OCI-LY7 (cell line): ENCODE measurements around the gene SLC25A20. TPM values are rescaled to one million over a fixed set of nuclear protein-coding genes. Genes with fewer than 3 reads are reported as not detected.
"Not testable (repeated sequence)": the region's sequence is repeated elsewhere in the genome, so short reads cannot be mapped to it uniquely, and the experiment has no call there.

Source experiments
- BruUV-seq: library from RNA; stranded (reverse); fragments of 400-500 nt; replicated peaks from 2 replicates; lab custom pipeline; 2021; lab: Mats Ljungman, UMichigan
- CTCF ChIA-PET: fragments of 300-600 bp; sonication (Branson Sonifier 250); formaldehyde crosslinking; loops from one replicate; lab custom pipeline; 2022; ENCODE audit warnings: antibody characterized with exemption; ENCODE audit not compliant: unreplicated experiment; lab: Charles Lee
- POLR2A ChIA-PET: fragments of 300-600 bp; sonication (Branson Sonifier 250); formaldehyde crosslinking; loops from one replicate; lab custom pipeline; 2022; ENCODE audit warnings: antibody characterized with exemption; lab: Charles Lee
- DNase-seq: peaks from one replicate; pipeline ENCODE4 v3.0.0-alpha.2; 2015; ENCODE audit warnings: low spot score
- H2AFZ ChIP-seq: fragments of 200-600 bp; sonication (generic), shearing (Covaris generic); 2 replicates; pipeline ENCODE4 v1.6.1; 2014; ENCODE audit warnings: mild to moderate bottlenecking, antibody characterized with exemption, low read length, moderate library complexity
- H3K27ac ChIP-seq: fragments of 200-600 bp; sonication (generic); 2 replicates; pipeline ENCODE4 v1.5.1; 2014; ENCODE audit warnings: mixed run types, low read depth, mild to moderate bottlenecking, moderate library complexity, low read length, inconsistent platforms; ENCODE audit not compliant: poor library complexity, severe bottlenecking
- H3K36me3 ChIP-seq: fragments of 200-600 bp; sonication (generic); 2 replicates; pipeline ENCODE4 v1.6.1; 2014; ENCODE audit warnings: mild to moderate bottlenecking, antibody characterized with exemption, low read length, moderate library complexity, mixed read lengths; ENCODE audit not compliant: insufficient read depth
- H3K4me1 ChIP-seq: fragments of 200-600 bp; sonication (generic); 2 replicates; pipeline ENCODE4 v1.5.1; 2014; ENCODE audit warnings: mild to moderate bottlenecking, low read length; ENCODE audit not compliant: insufficient read depth, poor library complexity, severe bottlenecking
- H3K4me2 ChIP-seq: fragments of 200-600 bp; sonication (generic); 2 replicates; pipeline ENCODE4 v1.6.1; 2014; ENCODE audit warnings: mild to moderate bottlenecking, low read length
- H3K4me3 ChIP-seq: fragments of 200-600 bp; sonication (generic); 2 replicates; pipeline ENCODE4 v1.5.1; 2014; ENCODE audit warnings: mild to moderate bottlenecking, low read depth, low read length; ENCODE audit not compliant: poor library complexity, severe bottlenecking
- H3K79me2 ChIP-seq: fragments of 200-600 bp; sonication (generic); 2 replicates; pipeline ENCODE4 v1.6.1; 2016; ENCODE audit warnings: low read depth, mild to moderate bottlenecking, low read length, moderate library complexity, mixed read lengths; ENCODE audit not compliant: insufficient read depth
- H3K9me2 ChIP-seq: fragments of 200-600 bp; sonication (generic); 2 replicates; pipeline ENCODE4 v1.6.1; 2016; ENCODE audit warnings: mild to moderate bottlenecking, low read length, mixed read lengths; ENCODE audit not compliant: insufficient read depth
- H3K9me3 ChIP-seq: fragments of 200-600 bp; sonication (generic); 2 replicates; pipeline ENCODE4 v1.6.1; 2014; ENCODE audit warnings: mild to moderate bottlenecking, mixed run types, low read length, mixed read lengths
- H4K20me1 ChIP-seq: fragments of 200-600 bp; sonication (generic); 2 replicates; pipeline ENCODE4 v1.6.1; 2014; ENCODE audit warnings: mild to moderate bottlenecking, antibody characterized with exemption, low read length, moderate library complexity, mixed read lengths; ENCODE audit not compliant: insufficient read depth
- CTCF ChIP-seq: fragments of 200-600 bp; sonication (generic); conservative IDR thresholded peaks from 2 replicates; pipeline ENCODE4 v1.5.1; 2014; ENCODE audit warnings: mild to moderate bottlenecking, antibody characterized with exemption, low read length, moderate library complexity, mixed read lengths
- EZH2phosphoT487 ChIP-seq: fragments of 200-600 bp; sonication (generic); IDR thresholded peaks from 2 replicates; pipeline ENCODE4 v1.6.1; 2018; ENCODE audit warnings: low read depth, borderline replicate concordance, mild to moderate bottlenecking, mixed run types, antibody characterized with exemption, low read length, moderate library complexity, mixed read lengths
- intact Hi-C: fragments of 100-400 bp; cut with micrococcal nuclease; formaldehyde crosslinking; loops from one replicate; pipeline ENCODE4 v1.10.0; 2022; ENCODE audit not compliant: unreplicated experiment
- total RNA-seq, 2 experiments: library from RNA; depleted of rRNA in 1 of 2; stranded (reverse); fragments of >200 nt in 1 of 2; shearing (Covaris generic) in 1 of 2; gene quantifications; 2 replicates each; pipeline ENCODE4 v1.2.3, GENCODE V29; 2014 to 2022

SLC25A20 gene
- total RNA-seq, 2 experiments from 2014 or later: 19.1 to 20.9 TPM

- Histone ChIP-seq H3K9me3 (no peaks in the 10 kb centered on the region), H3K27ac (no peak overlapping the region), H2AFZ (no peak overlapping the region), H3K4me3 (no peak overlapping the region), H3K9me2 (no peaks in the 10 kb centered on the region), H4K20me1 (no peaks in the 10 kb centered on the region), H3K4me1 (no peaks in the 10 kb centered on the region), H3K36me3 (no peaks in the 10 kb centered on the region), H3K79me2 (no peaks in the 10 kb centered on the region), H3K4me2 (no peak overlapping the region)
- DNase-seq: no peak
- CTCF ChIA-PET: no interaction called here
- intact Hi-C loops: no loop called here
- TF ChIP-seq EZH2phosphoT487: no peak
- TF ChIP-seq CTCF: no peak
- POLR2A ChIA-PET: interaction anchor here (0.5 to 1.3 kb wide), 8 partner anchors 14 to 196 kb away, joined by 3 to 6 read pairs (median 4); partner anchors contain the start of gene PRKAR2A
- BruUV-seq: no TSS peak
Measured at GRCh38 chr3:48832684-48833083, 66.0 kb downstream of the SLC25A20 start.

- H2AFZ ChIP-seq: no peak overlapping the region
- peaks cover 3% of the 10 kb centered on the region for H3K4me1 ChIP-seq
- no peak for DNase-seq
- H3K4me3 ChIP-seq: no peak overlapping the region
- H3K9me3 ChIP-seq: no peaks in the 10 kb centered on the region
- H3K4me2 ChIP-seq: no peak overlapping the region
- ChIA-PET POLR2A (interaction anchor here (0.8 kb wide), 1 partner anchor 9 kb away, joined by 4 read pairs; no protein-coding TSS in a partner anchor), CTCF (no interaction called here)
- intact Hi-C loops: no loop called here
- H3K36me3 ChIP-seq: no peaks in the 10 kb centered on the region
- BruUV-seq: no TSS peak
- TF ChIP-seq EZH2phosphoT487 (no peak), CTCF (no peak)
- H3K9me2 ChIP-seq: no peaks in the 10 kb centered on the region
- H3K79me2 ChIP-seq: no peaks in the 10 kb centered on the region
- H3K27ac ChIP-seq: no peak overlapping the region
- no peaks in the 10 kb centered on the region for H4K20me1 ChIP-seq
Measured at GRCh38 chr3:48830715-48831114, 68.0 kb downstream of the SLC25A20 start.

- DNase-seq, intact Hi-C loops, H3K36me3 ChIP-seq, H3K4me1 ChIP-seq, H3K4me3 ChIP-seq, H3K9me3 ChIP-seq, H3K4me2 ChIP-seq, H2AFZ ChIP-seq, POLR2A ChIA-PET, H3K9me2 ChIP-seq, CTCF ChIA-PET, H4K20me1 ChIP-seq, H3K27ac ChIP-seq, BruUV-seq, H3K79me2 ChIP-seq: not testable (repeated sequence)
Measured at GRCh38 chr3:48829525-48829924, 69.2 kb downstream of the SLC25A20 start.

DNA sequence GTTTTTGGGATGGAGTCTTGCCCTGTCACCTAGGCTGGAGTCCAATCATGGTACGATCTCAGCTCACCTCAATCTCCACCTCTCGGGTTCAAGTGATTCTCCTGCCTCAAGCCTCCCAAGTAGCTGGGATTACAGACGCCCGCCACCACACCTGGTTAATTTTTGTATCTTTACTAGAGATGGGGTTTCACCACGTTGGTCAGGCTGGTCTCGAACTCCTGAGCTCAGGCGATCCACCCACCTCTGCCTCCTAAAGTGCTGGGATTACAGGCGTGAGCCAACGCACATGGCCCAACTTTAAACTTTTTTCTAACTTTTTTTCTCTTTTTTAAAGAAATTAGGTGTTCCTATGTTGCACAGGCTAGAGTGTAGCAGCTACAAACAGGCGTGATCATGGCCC lies 70.8 kb downstream of the SLC25A20 start:
- CTCF ChIA-PET, H3K9me3 ChIP-seq, BruUV-seq, H3K36me3 ChIP-seq, H3K4me3 ChIP-seq, H4K20me1 ChIP-seq, H3K9me2 ChIP-seq, DNase-seq, H2AFZ ChIP-seq, intact Hi-C loops, H3K27ac ChIP-seq, H3K4me1 ChIP-seq, H3K4me2 ChIP-seq, H3K79me2 ChIP-seq: not testable (repeated sequence)
- POLR2A ChIA-PET: interaction anchor here (0.7 kb wide), 1 partner anchor 108 kb away, joined by 5 read pairs; no protein-coding TSS in a partner anchor
